ENCODE results near the gene GP5. TPM values are rescaled to one million over a fixed set of nuclear protein-coding genes. Genes with fewer than 3 reads are reported as not detected.

The GP5 gene
- total and polyA plus RNA-seq, 9 of the 15 experiments (the other 6 are each of a cell fraction or from before 2014, with no cell fraction given): 0.03 to 0.04 (median 0.04) TPM; not detected in 6

GRCh38 chr3:194405766-194406165 is 6.7 kb upstream of the GP5 start:
- Histone ChIP-seq H3K4me3 (no peak overlapping the region), H3K4me2 (ENCODE audit: insufficient read depth, low read length) (no peak overlapping the region), H3K36me3 (ENCODE audit: control insufficient read depth, insufficient read depth, low read length) (peaks cover 46% of the 10 kb centered on the region), H4K20me1 (replicated peaks; ENCODE audit: control insufficient read depth, insufficient read depth, low read length) (no peaks in the 10 kb centered on the region), H3K9me3 (replicated peaks; ENCODE audit: control insufficient read depth, insufficient read depth, low read depth, low read length) (no peaks in the 10 kb centered on the region), H3K27ac (ENCODE audit: extremely low read depth, low read depth, low read length) (no peak overlapping the region), H3K9me1 (ENCODE audit: control insufficient read depth, insufficient read depth, low read length) (no peaks in the 10 kb centered on the region), H2AFZ (ENCODE audit: low read depth, low read length) (no peak overlapping the region), H3K4me1 (replicated peaks in 1 of 2; ENCODE audit: control insufficient read depth in 2 of 2, insufficient read depth in 2 of 2, low read length in 2 of 2) (no peaks in the 10 kb centered on the region; a peak in 2 of 5 replicates), H3K27me3 (ENCODE audit: control insufficient read depth in 2 of 2, insufficient read depth in 2 of 2, low read length in 2 of 2) (no peaks in the 10 kb centered on the region), H3K9ac (ENCODE audit: insufficient read depth in 1 of 2, low read depth in 2 of 2, low read length in 2 of 2) (no peak overlapping the region), H3K79me2 (ENCODE audit: control insufficient read depth, insufficient read depth, low read length) (no peaks in the 10 kb centered on the region)
- FAIRE-seq (no peak), DNase-seq (ENCODE audit: extremely low read depth in 1 of 4, low spot score in 3 of 4) (no peak), ATAC-seq (no peak)
- ChIA-PET CTCF (ENCODE audit: low intra/inter-chr PET ratio) (interaction anchor here (2.4 kb wide), 1 partner anchor 72 kb away, joined by 19 read pairs; no protein-coding TSS in a partner anchor), POLR2A (no interaction called here)
- TF ChIP-seq ARNT (IDR thresholded peaks at IDR 0.05) (no peak), MEF2A (IDR thresholded peaks at IDR 0.05; ENCODE audit: control insufficient read depth, low read depth, low read length) (no peak), HOXB6 (CRISPR knock-in tag; IDR thresholded peaks at IDR 0.05; ENCODE audit: borderline replicate concordance) (no peak), ETV5 (CRISPR knock-in tag; IDR thresholded peaks at IDR 0.05; ENCODE audit: low read depth) (no peak), ZNF316 (IDR thresholded peaks at IDR 0.05) (no peak), ZC3H4 (CRISPR knock-in tag; IDR thresholded peaks at IDR 0.05; ENCODE audit: borderline replicate concordance) (no peak), ZFP1 (CRISPR knock-in tag; IDR thresholded peaks at IDR 0.05) (no peak)
- 92% methylated on average over 2 of the region's 2 CpGs for WGBS (ENCODE audit: insufficient coverage, low coverage, missing lambda C conversion rate)
- no TSS peak for BruUV-seq (replicated peaks)
- intact Hi-C loops (cut with micrococcal nuclease) (loop anchor here (2.0 kb wide), 1 partner anchor 61 kb away; no protein-coding TSS in a partner anchor), in situ Hi-C loops (cut with MboI) (no loop called here)

All from K562 (cell line).